GM18526 (cell line): ENCODE measurements around the gene PLEKHJ1.

Source experiments
- POLR2A ChIP-seq: IDR thresholded peaks from 3 replicates; pipeline ENCODE4 v1.6.1; 2011; ENCODE audit not compliant: insufficient read length; ENCODE audit errors: extremely low read depth

PLEKHJ1 gene

GRCh38 chr19:2255112-2255845 is 19.1 kb upstream of the PLEKHJ1 start:
- no peak for TF ChIP-seq POLR2A

- TF ChIP-seq POLR2A = no peak
Measured at GRCh38 chr19:2254064-2254872, 18.1 kb upstream of the PLEKHJ1 start.

DNA sequence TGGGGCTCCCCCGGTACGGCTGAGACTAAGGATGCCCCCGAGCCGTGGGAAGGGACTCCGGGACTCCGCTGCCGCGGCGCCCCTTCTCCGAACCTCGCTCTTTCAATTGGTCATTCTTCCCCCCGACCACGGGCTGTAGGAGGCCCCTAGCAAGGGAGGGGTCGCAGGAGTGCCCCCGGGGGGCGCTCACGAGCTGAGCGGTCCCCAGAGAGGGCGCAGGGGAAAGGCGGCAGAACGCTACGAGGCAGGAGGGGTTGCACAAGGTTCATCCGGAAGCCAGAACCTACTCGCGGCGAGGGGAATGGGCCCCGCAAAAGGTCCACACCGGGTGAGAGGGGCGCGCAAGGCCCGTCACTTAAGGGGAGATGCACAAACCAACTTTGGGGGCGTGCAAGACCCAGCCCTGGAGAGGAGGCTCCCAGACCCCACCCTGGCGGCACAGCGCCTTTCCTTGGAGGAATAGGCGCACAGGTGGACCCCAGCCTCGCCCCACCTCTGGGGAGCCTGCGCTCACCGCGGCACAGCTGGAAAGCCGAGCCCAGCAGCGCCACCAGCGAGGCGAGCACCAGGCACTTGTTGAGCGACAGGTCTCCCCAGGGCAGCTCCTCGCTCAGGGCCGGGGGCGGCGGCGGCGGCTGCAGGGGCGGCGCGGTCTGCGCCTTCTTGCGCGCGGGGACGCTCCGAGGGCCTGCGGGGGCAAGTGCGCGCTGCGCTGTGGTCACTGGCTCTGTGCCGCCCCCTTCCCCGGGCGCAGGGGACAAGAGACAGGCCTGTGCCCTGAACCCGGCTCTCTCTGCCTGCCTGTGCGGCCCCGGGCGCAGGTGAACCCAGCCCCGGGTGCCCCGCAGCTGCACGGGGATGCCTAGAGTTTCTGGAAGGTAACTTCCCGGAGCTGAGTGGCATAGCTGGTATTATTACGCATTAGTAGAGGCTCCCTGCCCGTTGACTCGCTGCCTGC is 17.3 kb upstream of the PLEKHJ1 start:
- TF ChIP-seq POLR2A = no peak

DNA sequence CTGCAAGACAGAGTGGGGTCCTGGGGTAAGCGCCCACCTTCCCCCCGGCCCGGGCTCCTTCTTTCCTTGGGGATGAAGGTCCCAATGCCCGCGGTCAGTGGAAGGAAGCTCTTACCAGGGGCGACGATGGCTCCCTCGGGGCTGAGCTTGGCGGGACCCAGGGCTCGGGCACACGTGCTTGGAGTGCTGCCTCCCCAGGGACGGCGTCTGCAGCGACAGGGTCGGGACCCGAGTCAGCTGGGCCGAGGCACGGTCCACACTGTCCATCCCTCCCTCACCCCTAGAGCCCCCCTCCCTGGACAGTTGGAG is 16.6 kb upstream of the PLEKHJ1 start:
- no peak for TF ChIP-seq POLR2A

DNA sequence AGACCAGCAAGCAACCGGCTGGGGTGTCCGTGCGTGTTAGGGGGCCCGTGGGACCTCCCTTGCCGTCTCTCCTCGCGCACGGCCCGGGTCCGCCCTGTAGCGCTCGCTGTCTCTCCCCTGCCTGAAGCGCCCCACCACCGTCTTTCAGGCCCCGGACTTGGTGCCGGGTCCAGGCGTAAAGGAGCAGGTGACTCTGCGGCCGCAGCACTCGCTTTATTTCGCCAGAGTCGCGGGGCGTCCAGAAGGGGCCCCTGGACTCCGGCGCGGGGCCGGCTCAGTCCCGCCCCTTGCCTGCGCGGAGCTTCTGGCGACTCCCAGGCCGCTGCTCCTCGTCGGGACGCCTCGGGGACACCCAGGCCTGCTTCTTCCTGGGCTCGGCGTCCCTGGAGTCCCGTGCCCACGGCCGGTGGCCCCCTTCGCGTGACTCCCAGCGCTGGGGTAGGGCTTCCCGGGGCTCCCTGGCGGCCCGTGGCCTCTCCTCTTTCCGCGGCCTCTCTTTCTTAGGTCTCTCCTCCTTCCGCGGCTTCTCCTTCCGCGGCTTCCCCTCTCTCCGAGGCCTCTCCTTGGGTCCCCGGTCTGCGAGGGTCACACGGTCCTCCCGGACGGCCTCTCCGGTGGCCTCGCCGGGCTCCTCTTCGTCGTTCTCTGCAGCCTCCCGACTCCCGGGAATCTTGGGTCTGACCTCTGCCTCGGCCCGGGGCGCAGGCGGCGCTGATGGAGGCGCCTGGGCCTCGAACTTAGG is 16.1 kb upstream of the PLEKHJ1 start:
- no peak for TF ChIP-seq POLR2A

GRCh38 chr19:2251106-2252054 is 15.3 kb upstream of the PLEKHJ1 start:
- no peak for TF ChIP-seq POLR2A

DNA sequence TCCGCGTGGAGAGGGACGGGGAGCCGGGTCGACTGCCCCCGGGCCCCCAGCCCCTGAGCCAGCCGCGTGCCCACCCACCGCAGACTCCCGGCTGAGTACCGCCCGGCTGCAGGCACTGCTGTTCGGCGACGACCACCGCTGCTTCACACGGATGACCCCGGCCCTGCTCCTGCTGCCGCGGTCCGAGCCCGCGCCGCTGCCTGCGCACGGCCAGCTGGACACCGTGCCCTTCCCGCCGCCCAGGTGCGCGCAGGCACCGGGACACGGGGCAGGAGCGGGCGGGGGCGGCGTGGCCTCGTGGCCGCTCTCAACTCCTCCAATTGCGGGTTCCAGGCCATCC is 14.6 kb upstream of the PLEKHJ1 start:
- no peak for TF ChIP-seq POLR2A

DNA sequence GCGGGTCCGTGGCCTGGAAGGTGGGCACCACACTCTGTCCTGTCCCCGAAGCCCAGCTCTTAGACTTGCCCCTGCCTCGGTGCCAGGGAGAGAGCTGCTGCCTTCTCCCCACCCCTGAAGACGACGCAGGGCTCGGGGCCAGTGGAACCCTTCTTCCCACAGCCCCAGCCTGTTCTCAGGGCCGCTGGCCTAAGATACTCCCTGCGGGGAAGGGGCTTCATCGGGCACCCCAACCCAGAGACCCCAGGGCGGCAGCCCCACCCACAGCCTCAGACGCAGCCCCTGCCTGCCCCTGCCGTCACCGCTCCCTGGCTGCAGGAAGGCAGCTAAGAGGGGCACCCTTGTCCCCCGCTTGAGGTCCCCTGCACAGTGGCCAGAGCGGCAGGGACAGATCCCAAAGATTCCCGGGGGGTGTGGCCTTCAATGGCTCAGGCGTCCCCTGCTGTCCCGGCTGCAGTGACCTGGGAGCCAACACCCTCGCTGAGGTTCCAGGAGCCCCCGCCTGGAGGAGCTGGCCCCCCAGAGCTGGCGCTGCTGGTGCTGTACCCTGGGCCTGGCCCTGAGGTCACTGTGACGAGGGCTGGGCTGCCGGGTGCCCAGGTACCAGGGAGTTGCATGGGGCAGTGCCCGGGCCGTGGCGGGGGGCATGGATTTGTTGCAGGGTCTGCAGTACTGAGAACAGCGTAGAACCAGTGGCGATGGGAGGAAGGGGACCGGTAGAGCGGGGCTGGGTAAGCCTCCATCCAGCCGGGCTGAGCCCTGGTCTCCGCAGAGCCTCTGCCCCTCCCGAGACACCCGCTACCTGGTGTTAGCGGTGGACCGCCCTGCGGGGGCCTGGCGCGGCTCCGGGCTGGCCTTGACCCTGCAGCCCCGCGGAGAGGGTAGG is 14.0 kb upstream of the PLEKHJ1 start:
- no peak for TF ChIP-seq POLR2A

DNA sequence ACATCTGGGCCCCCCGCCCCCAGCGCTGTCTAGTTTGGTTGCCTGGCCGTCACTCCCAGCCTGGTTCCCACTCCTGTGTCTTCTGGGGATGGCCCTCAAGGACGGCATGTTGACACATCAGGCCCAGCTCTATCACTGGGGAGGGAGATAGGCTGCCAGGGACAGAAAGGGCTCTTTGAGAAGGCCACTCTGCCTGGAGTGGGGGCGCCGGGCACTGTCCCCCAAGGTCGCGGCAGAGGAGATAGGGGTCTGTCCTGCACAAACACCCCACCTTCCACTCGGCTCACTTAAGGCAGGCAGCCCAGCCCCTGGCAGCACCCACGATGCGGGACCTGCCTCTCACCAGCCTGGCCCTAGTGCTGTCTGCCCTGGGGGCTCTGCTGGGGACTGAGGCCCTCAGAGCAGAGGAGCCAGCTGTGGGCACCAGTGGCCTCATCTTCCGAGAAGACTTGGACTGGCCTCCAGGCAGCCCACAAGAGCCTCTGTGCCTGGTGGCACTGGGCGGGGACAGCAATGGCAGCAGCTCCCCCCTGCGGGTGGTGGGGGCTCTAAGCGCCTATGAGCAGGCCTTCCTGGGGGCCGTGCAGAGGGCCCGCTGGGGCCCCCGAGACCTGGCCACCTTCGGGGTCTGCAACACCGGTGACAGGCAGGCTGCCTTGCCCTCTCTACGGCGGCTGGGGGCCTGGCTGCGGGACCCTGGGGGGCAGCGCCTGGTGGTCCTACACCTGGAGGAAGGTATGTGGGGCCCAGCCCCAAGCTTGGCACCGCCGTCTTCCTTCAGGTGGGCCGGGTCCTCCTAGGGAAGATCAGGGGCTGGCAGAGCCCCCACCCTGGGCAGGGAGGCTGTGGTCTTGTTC is 13.1 kb upstream of the PLEKHJ1 start, which contains the start of gene AMH:
TSS of gene AMH (plus strand) at position 314 of the 857 bp plus-strand sequence. CDS start at position 324, 10 bp downstream.
- TF ChIP-seq POLR2A = no peak

GRCh38 chr19:2248136-2249009 is 12.2 kb upstream of the PLEKHJ1 start:
- TF ChIP-seq POLR2A = no peak

- TF ChIP-seq POLR2A = no peak
Measured at GRCh38 chr19:2247433-2248101, 11.4 kb upstream of the PLEKHJ1 start.
